A673 (cell line): ENCODE data around the gene SLC5A7.

ENCODE experiments used
- CTCF ChIP-seq: fragments of 300-800, 200-600 bp; sonication (generic); conservative IDR thresholded peaks from 2 replicates; pipeline ENCODE4 v1.5.1; 2017; ENCODE audit warnings: low read depth, mild to moderate bottlenecking, antibody characterized with exemption, low read length, moderate library complexity, mixed read lengths
- EZH2 ChIP-seq: fragments of 200-600 bp; sonication (generic); IDR thresholded peaks from 2 replicates; pipeline ENCODE4 v1.6.1; 2017; ENCODE audit warnings: borderline replicate concordance, low read depth, mild to moderate bottlenecking, mixed read lengths, antibody characterized with exemption, low read length; ENCODE audit not compliant: poor library complexity, severe bottlenecking

DNA sequence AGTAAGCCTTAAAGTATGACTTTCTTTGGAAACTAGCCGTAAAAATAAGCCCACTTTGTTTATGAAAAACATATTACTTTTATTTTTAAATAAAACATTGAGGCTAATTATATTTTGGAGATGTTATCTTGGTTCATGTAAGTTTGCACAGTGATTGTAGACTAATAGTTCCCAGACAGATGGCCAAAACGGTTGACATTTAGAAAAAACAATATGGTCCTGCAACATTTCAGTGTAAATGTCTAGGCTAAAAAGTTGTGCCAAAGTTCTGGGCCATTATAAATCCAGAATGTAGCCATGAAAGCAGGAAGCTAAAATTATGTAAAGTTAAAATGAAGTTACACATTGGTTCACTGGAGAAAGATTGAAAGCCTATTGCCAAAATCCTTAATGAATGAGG is 43.6 kb downstream of the SLC5A7 start:
- TF ChIP-seq EZH2 (no peak), CTCF (no peak)
